HepG2 (cell line): ENCODE measurements around the gene PCIF1. TPM values are rescaled to one million over a fixed set of nuclear protein-coding genes. Genes with fewer than 3 reads are reported as not detected.

Experiments
- ATF7-NPFF ChIP-seq: sonication (generic); formaldehyde crosslinking; IDR thresholded peaks from 2 replicates; pipeline ENCODE4 v1.8.1; 2023; ENCODE audit warnings: mild to moderate bottlenecking, low read depth, missing genetic modification reagents, moderate library complexity
- CEBPB ChIP-seq: IDR thresholded peaks from 2 replicates; pipeline ENCODE4 v1.6.1; 2011; ENCODE audit warnings: low read depth, low read length, improper control_type of control experiment, borderline replicate concordance
- CHD2 ChIP-seq: IDR thresholded peaks from 2 replicates; pipeline ENCODE4 v1.6.1; 2011; ENCODE audit warnings: low read depth, low read length, improper control_type of control experiment
- LCORL ChIP-seq, 2 experiments: fragments of 450-650 bp in 1 of 2; sonication (generic) in 1 of 2; formaldehyde crosslinking in 1 of 2; IDR thresholded peaks; 2 replicates each; pipeline versions ENCODE4 v1.5.0 to v1.6.1; 2017 to 2020; ENCODE audit warnings: antibody characterized with exemption in 1 of 2, missing genetic modification reagents in 1 of 2
- MATR3 ChIP-seq: sonication (generic); formaldehyde crosslinking; IDR thresholded peaks from 2 replicates; pipeline ENCODE4 v1.4.0; 2020; ENCODE audit warnings: missing genetic modification reagents
- MED8 ChIP-seq: sonication (generic); formaldehyde crosslinking; IDR thresholded peaks from 2 replicates; pipeline ENCODE4 v1.8.1; 2023; ENCODE audit warnings: mild to moderate bottlenecking, missing genetic modification reagents; ENCODE audit not compliant: insufficient replicate concordance
- PATZ1 ChIP-seq: sonication (generic); formaldehyde crosslinking; IDR thresholded peaks from 2 replicates; pipeline ENCODE4 v1.4.0; 2020; ENCODE audit warnings: missing genetic modification reagents
- SMYD3 ChIP-seq: sonication (generic); formaldehyde crosslinking; IDR thresholded peaks from 2 replicates; pipeline ENCODE4 v1.8.1; 2023; ENCODE audit warnings: mild to moderate bottlenecking, missing genetic modification reagents
- ZBTB40 ChIP-seq, 2 experiments: fragments of 450-650 bp in 1 of 2; sonication (generic) in 1 of 2; formaldehyde crosslinking in 1 of 2; IDR thresholded peaks; 2 replicates each; pipeline versions ENCODE4 v1.6.1 to v1.8.0; 2016 to 2022; ENCODE audit warnings: antibody characterized with exemption in 1 of 2, mild to moderate bottlenecking in 1 of 2, missing genetic modification reagents in 1 of 2
- ZGPAT ChIP-seq: IDR thresholded peaks from 2 replicates; pipeline ENCODE4 v1.6.1; 2016; ENCODE audit warnings: mild to moderate bottlenecking
- ZNF280B ChIP-seq: sonication (generic); formaldehyde crosslinking; IDR thresholded peaks from 2 replicates; pipeline ENCODE4 v1.5.0; 2020; ENCODE audit warnings: missing genetic modification reagents, mild to moderate bottlenecking, borderline replicate concordance
- ZNF382 ChIP-seq: sonication (generic); formaldehyde crosslinking; IDR thresholded peaks from 2 replicates; pipeline ENCODE4 v1.5.0; 2020; ENCODE audit warnings: missing genetic modification reagents, mild to moderate bottlenecking, borderline replicate concordance
- ZNF570 ChIP-seq: sonication (generic); formaldehyde crosslinking; IDR thresholded peaks from 2 replicates; pipeline ENCODE4 v1.4.0; 2020; ENCODE audit warnings: mild to moderate bottlenecking, missing genetic modification reagents, borderline replicate concordance
- polyA plus RNA-seq, 8 experiments: library from polyadenylated mRNA; depleted of rRNA in 3 of 8; stranded (reverse) in 7 of 8; unstranded in 1 of 8; fragments of >200 nt; fragmentation: Illumina TruSeq in 4 of 8; extraction: Trizol in 4 of 8; gene quantifications; 2 replicates each; pipeline versions ENCODE4 v1.2.1 to v1.2.3, GENCODE V29; 2011 to 2016; ENCODE audit warnings: low read depth in 4 of 8, missing spikeins in 1 of 8, mixed read lengths in 1 of 8; ENCODE audit not compliant: insufficient read depth in 1 of 8
- total RNA-seq, 5 experiments: library from RNA; depleted of rRNA; stranded (reverse); fragments of >200 nt; fragmentation: Illumina TruSeq; extraction: Trizol; gene quantifications; 2 replicates each; pipeline ENCODE4 v1.2.3, GENCODE V29; 2016; ENCODE audit warnings: low read depth in 1 of 5

The PCIF1 gene
- total and polyA plus RNA-seq, 2 of the 13 experiments (the other 11 are each of a cell fraction or from before 2014, with no cell fraction given), result 20.9 to 24.4 TPM

GRCh38 chr20:45940469-45940868 lies 6.0 kb downstream of the PCIF1 start (continued):
- TF ChIP-seq PATZ1 (CRISPR knock-in tag) (no peak), CHD2 (no peak), ZGPAT (CRISPR knock-in tag) (no peak), ZNF382 (no peak), LCORL (IDR thresholded peaks at IDR 0.05) (no peak), LCORL (CRISPR knock-in tag; IDR thresholded peaks at IDR 0.05) (no peak), ZBTB40 (IDR thresholded peaks at IDR 0.05) (no peak), ZBTB40 (CRISPR knock-in tag; IDR thresholded peaks at IDR 0.05) (no peak), CEBPB (no peak), MATR3 (no peak), ZNF570 (CRISPR knock-in tag) (no peak), MED8 (no peak), ZNF280B (CRISPR knock-in tag) (no peak), ATF7-NPFF (CRISPR knock-in tag) (no peak), SMYD3 (CRISPR knock-in tag) (no peak)
